Measurements from ENCODE around the gene RYR2. TPM values are rescaled to one million over a fixed set of nuclear protein-coding genes. Genes with fewer than 3 reads are reported as not detected.

The RYR2 gene
- total RNA-seq: 0.22 and 0.95 TPM in 2 replicates

GRCh38 chr1:237041795-237042525 is at the start of gene RYR2:
RYR2 (plus strand) TSS chr1:237042184; CDS start chr1:237042522, 338 bp downstream.

GRCh38 chr1:237004116-237004515 is 37.9 kb upstream of the RYR2 start, which contains the start of gene MT1HL1:
MT1HL1 (minus strand) TSS chr1:237004441; CDS start chr1:237004372, 69 bp downstream.

Other genes starting within 250 kb of the RYR2 start
- gene MTR, start 246.9 kb upstream of the RYR2 start, total RNA-seq: 28.8 and 41.6 TPM in 2 replicates
- gene MT1HL1, start 37.7 kb upstream of the RYR2 start, total RNA-seq: not detected in 2 replicates